NCI-H2081 treated with DMSO at 0.1 percent for 48 hours (cell line): ENCODE results near the gene HNRNPH3.
"Not testable (repeated sequence)": the region's sequence is repeated elsewhere in the genome, so short reads cannot be mapped to it uniquely, and the experiment has no call there.

ENCODE experiments used
- DNase-seq: peaks from one replicate; lab custom pipeline; 2025; lab: John Stamatoyannopoulos, UW

HNRNPH3 gene

GRCh38 chr10:68331455-68332258 lies at the start of gene HNRNPH3:
HNRNPH3 (plus strand) TSS chr10:68332064; CDS start chr10:68337222, 5,158 bp downstream.
- peak; percentile 72 for DNase-seq

GRCh38 chr10:68284062-68285001 lies 47.5 kb upstream of the HNRNPH3 start:
- DNase-seq = no peak

GRCh38 chr10:68288717-68289116 lies 43.1 kb upstream of the HNRNPH3 start:
- no peak for DNase-seq

- DNase-seq = no peak
Observed at GRCh38 chr10:68290736-68291135, 41.1 kb upstream of the HNRNPH3 start.

- no peak for DNase-seq
Observed at GRCh38 chr10:68296843-68297663, 34.8 kb upstream of the HNRNPH3 start.

- no peak for DNase-seq
Observed at GRCh38 chr10:68301301-68301700, 30.6 kb upstream of the HNRNPH3 start.

- DNase-seq = no peak
Observed at GRCh38 chr10:68301790-68302502, 29.9 kb upstream of the HNRNPH3 start.

GRCh38 chr10:68302503-68302823 lies 29.4 kb upstream of the HNRNPH3 start:
- no peak for DNase-seq

GRCh38 chr10:68302871-68303270 lies 29.0 kb upstream of the HNRNPH3 start:
- DNase-seq = no peak

- no peak for DNase-seq
Observed at GRCh38 chr10:68303849-68304412, 27.9 kb upstream of the HNRNPH3 start.

GRCh38 chr10:68305854-68306253 lies 26.0 kb upstream of the HNRNPH3 start:
- DNase-seq = no peak

- no peak for DNase-seq
Observed at GRCh38 chr10:68310531-68310930, 21.3 kb upstream of the HNRNPH3 start.

GRCh38 chr10:68314930-68315329 lies 16.9 kb upstream of the HNRNPH3 start:
- not testable (repeated sequence) for DNase-seq

GRCh38 chr10:68315582-68315981 lies 16.3 kb upstream of the HNRNPH3 start:
- no peak for DNase-seq

- no peak for DNase-seq
Observed at GRCh38 chr10:68318331-68319059, 13.4 kb upstream of the HNRNPH3 start.

GRCh38 chr10:68324396-68324795 lies 7.5 kb upstream of the HNRNPH3 start:
- not testable (repeated sequence) for DNase-seq

GRCh38 chr10:68327889-68328786 lies 3.7 kb upstream of the HNRNPH3 start:
- no peak for DNase-seq

- DNase-seq = no peak
Observed at GRCh38 chr10:68329506-68329861, 2.4 kb upstream of the HNRNPH3 start.

- no peak for DNase-seq
Observed at GRCh38 chr10:68330852-68331454, 911 bp upstream of the HNRNPH3 start.
